GM18519 (cell line): ENCODE results near the gene SLC8B1.

Experiments used
- ATAC-seq: cut with Tn5 transposase; IDR thresholded peaks from one replicate; pipeline ENCODE4 v1.9.1; 2021; ENCODE audit warnings: mild to moderate bottlenecking, moderate library complexity; ENCODE audit not compliant: unreplicated experiment, low FRiP score

Gene SLC8B1

GRCh38 chr12:113334786-113335539 is at the start of gene SLC8B1:
Gene SLC8B1 (minus strand): TSS chr12:113335109. CDS start chr12:113332878, 2,231 bp downstream.
- ATAC-seq, result peak; percentile 78

DNA sequence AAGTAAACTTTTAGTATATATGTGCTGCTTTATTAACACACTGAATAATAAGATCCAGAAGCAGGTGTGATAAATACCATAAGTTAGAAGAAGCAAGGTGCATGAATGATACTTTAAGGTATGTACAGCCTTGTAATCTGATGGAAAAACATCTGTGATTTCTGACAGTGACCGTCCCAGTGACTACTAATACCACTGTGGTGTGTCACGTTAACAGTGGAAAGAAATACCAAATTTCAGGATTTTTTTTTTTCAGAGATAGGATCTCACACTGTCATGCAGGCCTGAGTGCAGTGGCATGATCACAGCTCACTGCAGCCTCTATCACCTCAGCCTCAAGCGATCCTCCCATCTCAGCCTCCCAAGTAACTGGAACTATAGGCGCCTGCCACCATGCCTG is 47.3 kb upstream of the SLC8B1 start:
- ATAC-seq, result no peak

- no peak for ATAC-seq
Observed at GRCh38 chr12:113381220-113381619, 46.3 kb upstream of the SLC8B1 start.

DNA sequence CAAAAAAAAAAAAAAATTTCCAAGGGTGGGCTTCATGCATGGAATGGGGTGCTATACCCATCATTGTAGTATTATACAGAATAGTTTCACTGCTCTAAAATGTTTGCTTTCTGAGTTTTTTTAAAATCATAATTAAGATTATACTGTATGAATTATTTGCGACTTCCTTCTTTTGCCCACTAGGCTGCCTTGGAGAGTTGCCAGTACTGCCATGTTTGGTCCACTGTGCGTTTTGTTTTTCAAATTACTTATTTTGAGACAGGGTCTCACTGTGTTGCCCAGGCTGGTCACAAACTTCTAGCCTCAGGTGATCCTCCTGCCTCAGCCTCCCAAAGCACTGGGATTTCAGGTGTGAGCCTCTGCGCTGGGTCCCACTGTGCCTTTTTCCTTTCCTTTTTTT is 43.4 kb upstream of the SLC8B1 start:
- ATAC-seq, result no peak

- no peak for ATAC-seq
Observed at GRCh38 chr12:113374823-113375428, 40.0 kb upstream of the SLC8B1 start.

GRCh38 chr12:113373969-113374368 is 39.1 kb upstream of the SLC8B1 start:
- no peak for ATAC-seq

DNA sequence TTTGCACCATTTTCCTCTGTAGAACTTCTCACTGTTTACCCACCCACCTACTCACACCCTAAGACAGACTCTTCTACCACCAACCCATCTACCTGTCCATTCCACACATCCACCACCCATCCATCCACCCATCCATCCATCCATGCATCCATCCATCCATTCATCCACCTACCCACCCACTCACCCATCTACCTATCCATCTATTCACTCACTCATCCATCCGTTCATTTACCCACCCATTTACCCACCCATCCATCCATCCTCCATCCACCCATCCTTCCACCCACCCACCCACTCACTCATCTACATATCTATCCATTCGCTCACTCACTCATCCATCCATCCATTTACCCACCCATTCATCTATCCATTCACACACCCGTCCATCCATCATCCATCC is 38.5 kb upstream of the SLC8B1 start:
- ATAC-seq, result no peak

GRCh38 chr12:113372371-113372770 is 37.5 kb upstream of the SLC8B1 start:
- no peak for ATAC-seq

- ATAC-seq, result no peak
Observed at GRCh38 chr12:113371808-113372207, 36.9 kb upstream of the SLC8B1 start.

- ATAC-seq, result no peak
Observed at GRCh38 chr12:113370923-113371682, 36.2 kb upstream of the SLC8B1 start.

DNA sequence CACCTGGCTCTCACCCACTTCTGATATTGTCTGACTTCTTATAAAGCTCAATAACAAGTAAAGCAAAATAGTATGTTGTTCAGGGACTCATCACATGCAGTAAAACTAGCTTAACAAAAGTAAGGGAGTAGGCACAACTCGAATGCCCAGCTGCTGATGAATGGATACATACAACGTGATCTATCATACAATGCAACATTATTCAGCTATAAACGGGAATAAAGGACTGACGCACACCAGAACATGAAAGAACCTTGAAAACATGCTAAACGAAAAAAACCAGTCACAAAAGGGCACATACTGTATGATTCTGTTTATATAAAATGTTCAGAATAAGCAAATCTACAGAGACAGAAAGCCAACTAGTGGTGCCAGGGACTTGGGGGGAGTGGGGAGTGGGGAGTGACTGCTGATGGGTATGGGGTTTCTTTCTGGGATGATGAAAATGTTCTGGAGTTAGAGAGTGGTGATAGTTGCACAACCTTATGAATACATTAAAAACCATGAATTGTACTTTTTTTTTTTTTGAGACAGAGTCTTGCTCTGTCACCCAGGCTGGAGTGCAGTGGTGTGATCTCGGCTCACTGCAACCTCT is 34.6 kb upstream of the SLC8B1 start:
- ATAC-seq, result no peak

DNA sequence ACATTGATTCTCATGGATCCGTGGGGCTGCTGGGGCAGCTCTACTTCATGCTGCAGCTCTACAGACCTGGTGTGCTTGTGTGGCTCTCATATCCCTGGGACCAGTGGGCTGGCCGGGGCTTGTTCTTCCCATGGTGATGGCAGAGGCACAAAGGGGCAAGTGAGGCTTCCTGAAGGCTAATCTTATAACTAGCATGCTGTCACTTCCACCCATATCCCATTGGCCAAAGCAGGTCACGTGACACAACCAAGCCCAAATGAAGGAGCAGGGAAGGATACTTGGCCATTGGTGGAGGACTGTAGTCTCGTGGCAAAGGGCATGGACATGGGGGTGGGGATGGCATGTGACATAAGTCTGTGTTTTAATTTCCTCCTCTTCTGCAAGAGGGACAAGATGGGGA is 33.4 kb upstream of the SLC8B1 start:
- no peak for ATAC-seq

DNA sequence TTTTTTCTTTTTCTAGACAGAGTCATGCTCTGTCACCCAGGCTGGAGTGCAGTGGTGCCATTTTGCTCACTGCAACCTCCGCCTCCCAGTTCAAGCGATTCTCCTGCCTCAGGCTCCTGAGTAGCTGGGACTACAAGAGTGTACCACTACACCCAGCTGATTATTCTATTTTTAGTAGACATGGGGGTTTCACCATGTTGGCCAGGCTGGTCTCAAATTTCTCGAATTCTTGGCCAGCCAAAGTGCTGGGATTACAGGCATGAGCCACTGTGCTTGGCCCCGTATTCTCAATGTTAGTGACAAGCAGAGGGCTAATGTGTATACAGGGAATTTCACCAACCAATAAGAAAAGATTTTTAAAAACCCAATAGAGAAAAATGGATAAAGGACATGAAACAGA is 31.9 kb upstream of the SLC8B1 start:
- ATAC-seq, result no peak

DNA sequence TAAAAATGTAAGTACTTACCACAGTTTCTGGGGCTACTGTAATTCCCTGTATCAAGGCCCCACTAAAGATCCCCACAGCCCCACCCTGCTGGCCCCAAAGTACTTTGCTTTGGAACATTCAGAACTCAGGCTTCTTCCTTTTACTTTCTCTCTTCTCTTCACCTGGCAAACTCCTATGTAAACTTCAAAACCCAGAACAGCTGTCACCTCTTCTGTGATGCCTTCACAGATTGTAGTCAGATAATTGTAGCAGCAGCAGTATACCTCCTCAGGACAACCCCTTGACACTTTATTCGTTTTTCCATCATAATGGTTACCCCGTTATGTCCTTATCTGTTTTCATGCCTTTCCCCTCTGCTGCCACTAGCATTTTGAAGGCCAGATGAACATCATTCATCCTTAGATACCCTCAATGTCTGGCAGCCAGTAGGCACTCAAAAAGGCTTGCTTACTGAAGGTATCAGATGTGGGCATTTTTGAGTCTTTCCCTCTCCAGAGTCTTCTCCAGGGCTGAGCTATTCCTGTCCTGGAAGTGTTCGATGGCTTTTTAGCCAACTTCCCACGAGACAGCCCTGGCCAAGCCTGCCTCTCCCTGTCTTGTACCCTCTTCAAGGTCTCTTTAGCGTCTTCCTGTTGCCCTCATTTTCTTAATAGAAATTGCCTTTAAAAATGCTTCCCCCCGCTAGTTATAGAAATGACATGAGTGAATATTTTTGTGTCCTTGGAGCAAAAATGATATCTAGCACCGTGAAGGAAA is 30.9 kb upstream of the SLC8B1 start:
- ATAC-seq, result no peak

GRCh38 chr12:113364698-113365097 is 29.8 kb upstream of the SLC8B1 start:
- no peak for ATAC-seq

DNA sequence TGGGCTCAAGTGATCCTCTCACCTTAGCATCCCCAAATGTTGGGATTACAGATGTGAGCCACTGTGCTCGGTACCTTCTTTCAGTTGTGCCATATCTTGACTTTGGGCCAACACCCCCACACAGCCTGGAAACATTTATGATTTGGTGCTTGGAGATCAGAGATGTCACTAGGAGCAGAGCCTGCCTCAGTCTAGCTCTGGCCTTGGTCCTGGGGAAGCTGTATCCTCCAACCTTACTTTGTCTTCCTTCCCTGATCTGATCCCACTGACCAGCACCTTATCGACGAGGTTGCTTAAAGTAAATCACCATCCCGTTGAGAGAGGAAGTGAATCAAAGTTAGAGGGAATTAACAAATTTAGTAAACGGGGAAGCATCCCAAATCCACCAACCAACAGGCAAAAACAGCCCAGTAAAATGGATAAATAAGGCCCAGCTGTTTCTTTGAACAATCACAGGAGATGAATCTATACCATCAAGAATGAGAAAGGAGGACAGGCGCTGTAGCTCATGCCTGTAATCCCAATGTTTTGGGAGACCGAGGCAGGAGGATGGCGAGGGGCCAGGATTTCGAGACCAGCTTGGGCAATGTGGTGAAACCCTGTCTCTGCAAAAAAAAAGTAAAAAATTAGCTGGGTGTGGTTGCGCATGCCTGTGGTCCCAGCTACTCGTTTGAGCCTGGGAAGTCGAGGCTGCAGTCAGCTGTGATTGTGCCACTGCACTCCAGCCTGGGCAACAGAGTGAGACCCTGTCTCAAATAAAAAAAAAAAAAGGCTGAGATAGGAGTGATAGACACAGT is 26.9 kb upstream of the SLC8B1 start:
- no peak for ATAC-seq

- ATAC-seq, result no peak
Observed at GRCh38 chr12:113359939-113360748, 25.2 kb upstream of the SLC8B1 start.

DNA sequence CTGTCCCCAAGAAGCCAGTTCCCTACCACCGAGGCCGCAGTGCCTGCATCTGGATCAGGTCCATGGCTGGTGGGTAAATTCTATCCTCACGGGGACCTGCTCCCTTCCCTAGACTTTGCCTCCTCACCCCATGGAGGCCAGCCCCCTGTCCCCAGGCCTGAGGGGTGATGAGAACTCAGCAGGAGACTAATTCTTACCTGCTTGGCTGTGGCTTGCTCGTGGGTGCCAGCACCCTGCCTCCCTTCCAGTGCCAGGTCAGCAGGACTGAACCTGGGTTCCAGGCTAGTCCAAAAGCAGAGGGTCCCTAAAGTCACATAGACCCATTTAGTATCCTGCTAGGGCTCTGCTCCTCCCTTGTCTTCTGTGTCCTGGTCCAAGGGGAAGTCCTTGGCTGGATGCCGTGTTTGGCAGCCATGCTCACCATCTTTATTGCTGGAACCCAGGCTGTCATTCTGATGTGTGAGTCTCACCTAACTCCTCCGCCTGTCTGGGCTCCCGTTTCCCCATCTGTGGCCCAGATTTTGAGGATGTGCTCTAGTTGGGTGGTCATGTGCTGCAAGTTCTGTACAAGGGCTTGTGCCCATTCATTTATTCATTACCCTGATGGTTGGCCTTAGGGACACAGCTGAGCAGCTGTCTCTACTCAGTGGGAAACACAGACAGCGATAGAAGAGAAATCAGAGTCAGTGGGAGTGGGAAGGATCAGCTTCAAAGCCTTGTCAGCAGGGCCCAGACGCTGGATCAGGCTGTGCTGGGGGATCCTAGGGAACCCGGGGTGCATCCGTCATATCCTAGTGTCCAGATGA is 24.4 kb upstream of the SLC8B1 start:
- no peak for ATAC-seq
